Keratinocyte (primary cell): ENCODE measurements around the gene CCDC80. TPM values are rescaled to one million over a fixed set of nuclear protein-coding genes. Genes with fewer than 3 reads are reported as not detected.

Experiments
- DNase-seq: peaks from one replicate; pipeline ENCODE4 v3.0.0-alpha.2; 2011; ENCODE audit warnings: low read depth, missing footprints, low spot score
- FAIRE-seq: peaks from 2 replicates; lab custom pipeline; 2011; peaks lifted over from hg19 to GRCh38; lab: Jason Lieb, UNC
- H2AFZ ChIP-seq: 2 replicates; pipeline ENCODE4 v1.6.0; 2012; ENCODE audit warnings: low read length, control low read depth, inconsistent platforms; ENCODE audit not compliant: control insufficient read depth
- H3K27ac ChIP-seq: 2 replicates; pipeline ENCODE4 v1.5.1; 2011; ENCODE audit warnings: low read length; ENCODE audit not compliant: control insufficient read depth, insufficient read depth
- H3K27me3 ChIP-seq: 3 replicates; pipeline ENCODE4 v1.6.0; 2011; ENCODE audit warnings: low read length; ENCODE audit not compliant: control insufficient read depth, insufficient read depth; ENCODE audit errors: extremely low read depth
- H3K36me3 ChIP-seq, 2 experiments: 2 replicates in 1 of 2; 3 replicates in 1 of 2; pipeline ENCODE4 v1.5.1; 2011; ENCODE audit warnings: low read length in 2 of 2, mild to moderate bottlenecking in 1 of 2; ENCODE audit not compliant: control insufficient read depth in 2 of 2, insufficient read depth in 2 of 2; ENCODE audit errors: extremely low read depth in 1 of 2
- H3K4me1 ChIP-seq: 3 replicates; pipeline ENCODE4 v1.5.1; 2011; ENCODE audit warnings: low read length; ENCODE audit not compliant: control insufficient read depth, insufficient read depth; ENCODE audit errors: extremely low read depth
- H3K4me2 ChIP-seq: 3 replicates; pipeline ENCODE4 v1.6.0; 2011; ENCODE audit warnings: low read depth, low read length; ENCODE audit not compliant: control insufficient read depth, insufficient read depth; ENCODE audit errors: extremely low read depth
- H3K4me3 ChIP-seq, 3 experiments: fragments of 200-600 bp in 1 of 3; sonication (generic) in 1 of 3; 2 replicates in 2 of 3; 3 replicates in 1 of 3; pipeline ENCODE4 v1.5.1; 2011 to 2016; ENCODE audit warnings: low read length in 3 of 3, mild to moderate bottlenecking in 3 of 3, control low read depth in 2 of 3, inconsistent platforms in 1 of 3, low read depth in 1 of 3, mixed read lengths in 1 of 3, mixed run types in 1 of 3, moderate library complexity in 1 of 3; ENCODE audit not compliant: control insufficient read depth in 2 of 3, insufficient read depth in 2 of 3; ENCODE audit errors: extremely low read depth in 1 of 3
- H3K79me2 ChIP-seq: 2 replicates; pipeline ENCODE4 v1.6.0; 2012; ENCODE audit warnings: low read length; ENCODE audit not compliant: control insufficient read depth, insufficient read depth
- H3K9ac ChIP-seq: 3 replicates; pipeline ENCODE4 v1.6.0; 2011; ENCODE audit warnings: low read length; ENCODE audit not compliant: control insufficient read depth, insufficient read depth; ENCODE audit errors: extremely low read depth
- H3K9me1 ChIP-seq: 3 replicates; pipeline ENCODE4 v1.6.0; 2011; ENCODE audit warnings: low read length; ENCODE audit not compliant: control insufficient read depth, insufficient read depth; ENCODE audit errors: extremely low read depth
- H3K9me3 ChIP-seq: 2 replicates; pipeline ENCODE4 v1.5.1; 2012; ENCODE audit warnings: low read depth, low read length; ENCODE audit not compliant: control insufficient read depth
- H4K20me1 ChIP-seq: 3 replicates; pipeline ENCODE4 v1.6.0; 2011; ENCODE audit warnings: low read length; ENCODE audit not compliant: control insufficient read depth, insufficient read depth; ENCODE audit errors: extremely low read depth
- EZH2 ChIP-seq: IDR thresholded peaks from one replicate; pipeline ENCODE4 v1.6.1; 2012; ENCODE audit warnings: inconsistent platforms, mild to moderate bottlenecking, low read length, moderate library complexity
- dilution Hi-C: fragments of 300-500 bp; cut with MboI; formaldehyde crosslinking; loops from one replicate; pipeline ENCODE4 v1.7.0; 2020; ENCODE audit warnings: low sequenced_read_pairs; ENCODE audit not compliant: extremely low pct_ligation_motif_present
- polyA plus RNA-seq, 5 experiments: library from polyadenylated mRNA; depleted of rRNA in 3 of 5; stranded (reverse) in 3 of 5; stranded (forward) in 1 of 5; unstranded in 1 of 5; fragments of >200 nt; gene quantifications; 1 replicate in 1 of 5; 2 replicates in 3 of 5; 3 replicates in 1 of 5; pipeline versions ENCODE4 v1.2.1 to v1.2.3, GENCODE V29; 2011 to 2012; ENCODE audit warnings: missing spikeins in 2 of 5, low read depth in 1 of 5, low replicate concordance in 1 of 5
- TF ChIP-seq, protein P1 (sequence below), 3 experiments: IDR thresholded peaks in 1 of 3; conservative IDR thresholded peaks in 1 of 3; optimal IDR thresholded peaks in 1 of 3; 2 replicates in 2 of 3; 3 replicates in 1 of 3; pipeline versions ENCODE3 to v1.5.1; 2011; ENCODE audit warnings: low read length in 3 of 3, mild to moderate bottlenecking in 3 of 3, moderate library complexity in 2 of 3, control low read depth in 1 of 3, inconsistent platforms in 1 of 3; ENCODE audit not compliant: insufficient read depth in 2 of 3; ENCODE audit errors: extremely low read depth in 1 of 3

Gene CCDC80
- polyA plus RNA-seq, 1 donor (not counting 4 experiments of a cell fraction or from before 2014, with no cell fraction given): 12.8 TPM

DNA sequence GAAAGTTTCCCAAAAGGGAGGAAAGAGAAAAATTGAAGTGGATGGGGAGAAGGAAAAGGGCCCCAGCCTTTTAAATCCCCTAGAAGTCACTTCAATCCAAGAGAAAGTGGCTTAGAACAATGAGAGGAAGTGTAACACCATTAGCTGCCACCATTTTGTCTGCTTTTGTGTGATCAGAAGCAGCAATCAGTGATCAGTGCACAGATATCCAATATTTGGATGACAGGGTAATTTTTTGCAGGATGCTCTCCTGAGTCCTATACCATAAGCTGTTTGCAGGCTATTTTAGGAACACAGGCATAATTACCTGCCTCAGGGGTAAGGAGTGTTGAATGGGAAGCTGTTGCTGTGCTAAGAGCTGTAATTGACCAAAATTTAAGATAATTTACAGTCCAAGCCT lies 47.7 kb downstream of the CCDC80 start:
- Histone ChIP-seq H2AFZ (no peak overlapping the region), H3K4me1 (no peaks in the 10 kb centered on the region), H3K36me3 (no peaks in the 10 kb centered on the region), H3K4me2 (no peak overlapping the region), H3K9me3 (no peaks in the 10 kb centered on the region), H4K20me1 (no peaks in the 10 kb centered on the region), H3K27me3 (no peaks in the 10 kb centered on the region), H3K27ac (no peak overlapping the region), H3K4me3 (no peak overlapping the region), H3K79me2 (no peaks in the 10 kb centered on the region), H3K9ac (no peak overlapping the region), H3K9me1 (no peaks in the 10 kb centered on the region)
- DNase-seq: no peak
- no peak for FAIRE-seq
- TF ChIP-seq, protein P1, sequence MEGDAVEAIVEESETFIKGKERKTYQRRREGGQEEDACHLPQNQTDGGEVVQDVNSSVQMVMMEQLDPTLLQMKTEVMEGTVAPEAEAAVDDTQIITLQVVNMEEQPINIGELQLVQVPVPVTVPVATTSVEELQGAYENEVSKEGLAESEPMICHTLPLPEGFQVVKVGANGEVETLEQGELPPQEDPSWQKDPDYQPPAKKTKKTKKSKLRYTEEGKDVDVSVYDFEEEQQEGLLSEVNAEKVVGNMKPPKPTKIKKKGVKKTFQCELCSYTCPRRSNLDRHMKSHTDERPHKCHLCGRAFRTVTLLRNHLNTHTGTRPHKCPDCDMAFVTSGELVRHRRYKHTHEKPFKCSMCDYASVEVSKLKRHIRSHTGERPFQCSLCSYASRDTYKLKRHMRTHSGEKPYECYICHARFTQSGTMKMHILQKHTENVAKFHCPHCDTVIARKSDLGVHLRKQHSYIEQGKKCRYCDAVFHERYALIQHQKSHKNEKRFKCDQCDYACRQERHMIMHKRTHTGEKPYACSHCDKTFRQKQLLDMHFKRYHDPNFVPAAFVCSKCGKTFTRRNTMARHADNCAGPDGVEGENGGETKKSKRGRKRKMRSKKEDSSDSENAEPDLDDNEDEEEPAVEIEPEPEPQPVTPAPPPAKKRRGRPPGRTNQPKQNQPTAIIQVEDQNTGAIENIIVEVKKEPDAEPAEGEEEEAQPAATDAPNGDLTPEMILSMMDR (optimal IDR thresholded peaks at IDR 0.05 in 1 of 3, IDR thresholded peaks at IDR 0.05 in 1 of 3, conservative IDR thresholded peaks at IDR 0.05 in 1 of 3; ENCODE audit: extremely low read depth in 1 of 3, insufficient read depth in 2 of 3, low read length in 3 of 3): no peak
- no peak for TF ChIP-seq EZH2
- dilution Hi-C loops: no loop called here

DNA sequence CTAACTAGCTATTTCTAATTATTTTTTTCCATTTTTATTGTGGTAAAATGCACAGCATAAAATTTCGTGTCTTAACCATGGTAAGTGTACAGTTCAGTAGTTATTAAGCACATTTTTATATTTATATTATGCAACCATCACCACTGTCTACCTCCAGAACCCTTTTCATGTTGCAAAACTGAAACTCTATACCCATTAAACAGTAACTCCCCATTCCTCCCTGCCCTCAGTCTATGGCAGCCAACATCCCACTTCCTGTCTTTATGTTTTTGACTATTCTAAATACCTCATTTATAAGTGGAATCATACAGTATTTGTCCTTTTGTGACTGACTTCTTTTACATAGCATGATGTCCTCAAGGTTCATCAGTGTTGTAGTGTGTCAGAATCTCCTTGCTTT lies 53.6 kb downstream of the CCDC80 start:
- H4K20me1 ChIP-seq: no peaks in the 10 kb centered on the region
- H3K4me1 ChIP-seq: no peaks in the 10 kb centered on the region
- H3K9me1 ChIP-seq: no peaks in the 10 kb centered on the region
- no peak overlapping the region for H3K4me2 ChIP-seq
- no peak overlapping the region for H3K4me3 ChIP-seq
- no peak overlapping the region for H3K9ac ChIP-seq
- DNase-seq (no peak), FAIRE-seq (no peak)
- no peak overlapping the region for H3K27ac ChIP-seq
- no peak overlapping the region for H2AFZ ChIP-seq
- TF ChIP-seq, protein P1 (optimal IDR thresholded peaks at IDR 0.05 in 1 of 3, IDR thresholded peaks at IDR 0.05 in 1 of 3, conservative IDR thresholded peaks at IDR 0.05 in 1 of 3; ENCODE audit: extremely low read depth in 1 of 3, insufficient read depth in 2 of 3, low read length in 3 of 3): no peak
- no peak for TF ChIP-seq EZH2
- no peaks in the 10 kb centered on the region for H3K79me2 ChIP-seq
- no peaks in the 10 kb centered on the region for H3K27me3 ChIP-seq
- H3K36me3 ChIP-seq: peaks cover 0 to 3% of the 10 kb centered on the region in 2 experiments
- no peaks in the 10 kb centered on the region for H3K9me3 ChIP-seq
- dilution Hi-C loops: no loop called here
